GM12892 (cell line): ENCODE measurements around the gene USP40.
"Not testable (repeated sequence)": the region's sequence is repeated elsewhere in the genome, so short reads cannot be mapped to it uniquely, and the experiment has no call there.

Experiments
- DNase-seq: peaks from one replicate; pipeline ENCODE4 v3.0.0; 2011; ENCODE audit not compliant: insufficient read length
- FAIRE-seq: peaks from 2 replicates; lab custom pipeline; 2011; peaks lifted over from hg19 to GRCh38; lab: Jason Lieb, UNC
- POLR2A ChIP-seq: IDR thresholded peaks from 2 replicates; pipeline ENCODE4 v1.6.1; 2011; ENCODE audit warnings: low read depth, low read length, control low read depth
- POLR2AphosphoS5 ChIP-seq: IDR thresholded peaks from 2 replicates; pipeline ENCODE4 v1.6.1; 2011; ENCODE audit warnings: low read depth, low read length, control low read depth
- TAF1 ChIP-seq: IDR thresholded peaks from 2 replicates; pipeline ENCODE4 v1.6.1; 2011; ENCODE audit warnings: low read depth, mild to moderate bottlenecking, control low read depth, low read length, borderline replicate concordance

Gene USP40

GRCh38 chr2:233588400-233588799 is 21.8 kb upstream of the USP40 start:
- FAIRE-seq = no peak
- no peak for DNase-seq
- TF ChIP-seq TAF1 (no peak), POLR2A (no peak), POLR2AphosphoS5 (no peak)

GRCh38 chr2:233584210-233584609 is 17.6 kb upstream of the USP40 start:
- no peak for FAIRE-seq
- DNase-seq = no peak
- TF ChIP-seq TAF1 = no peak
- no peak for TF ChIP-seq POLR2A
- no peak for TF ChIP-seq POLR2AphosphoS5

- FAIRE-seq, DNase-seq: not testable (repeated sequence)
Observed at GRCh38 chr2:233583217-233583965, 16.8 kb upstream of the USP40 start.

DNA sequence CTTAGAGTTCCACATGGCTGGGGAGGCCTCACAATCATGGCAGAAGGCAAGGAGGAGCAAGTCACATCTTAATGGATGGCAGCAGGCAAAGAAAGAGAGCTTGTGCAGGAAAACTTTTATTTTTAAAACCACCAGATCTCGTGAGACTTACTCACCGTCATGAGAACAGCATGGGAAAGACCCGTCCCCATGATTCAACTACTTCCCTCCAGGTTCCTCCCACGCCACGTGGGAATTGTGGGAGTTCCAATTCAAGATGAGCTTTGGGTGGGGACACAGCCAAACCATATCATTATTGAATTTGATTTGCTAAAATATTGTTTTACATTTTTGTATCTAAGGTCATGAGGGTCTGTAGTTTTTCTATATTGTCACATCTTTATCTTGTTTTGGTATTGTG is 10.8 kb upstream of the USP40 start:
- DNase-seq, FAIRE-seq: not testable (repeated sequence)

GRCh38 chr2:233572468-233572867 is 5.9 kb upstream of the USP40 start:
- TF ChIP-seq POLR2AphosphoS5 = no peak
- TF ChIP-seq POLR2A = no peak
- no peak for TF ChIP-seq TAF1
- DNase-seq (no peak), FAIRE-seq (no peak)

DNA sequence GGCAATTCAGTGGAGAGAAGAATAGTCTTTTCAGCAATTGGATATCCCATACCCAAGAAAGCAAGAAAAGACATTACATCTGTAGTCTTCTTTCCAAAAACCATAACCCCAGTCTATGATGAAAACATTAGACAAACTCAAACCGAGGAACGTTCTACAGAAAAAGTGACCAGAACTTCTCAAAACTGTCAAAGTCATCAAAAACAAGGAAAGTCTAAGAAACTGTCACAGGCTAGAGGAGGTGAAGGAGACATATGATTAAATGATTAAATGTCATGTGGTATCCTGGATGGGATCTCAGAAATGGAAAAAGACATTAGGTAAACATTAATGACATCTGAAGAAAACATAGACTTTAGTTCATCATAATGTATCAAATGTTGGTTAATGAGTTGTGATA is 4.9 kb upstream of the USP40 start:
- TF ChIP-seq POLR2AphosphoS5 = no peak
- no peak for TF ChIP-seq POLR2A
- no peak for TF ChIP-seq TAF1
- no peak for DNase-seq
- FAIRE-seq = no peak

GRCh38 chr2:233571001-233571400 is 4.4 kb upstream of the USP40 start:
- TF ChIP-seq POLR2A (no peak), TAF1 (no peak), POLR2AphosphoS5 (no peak)
- DNase-seq (no peak), FAIRE-seq (no peak)

GRCh38 chr2:233565685-233566140 is 869 bp downstream of the USP40 start:
- FAIRE-seq (no peak), DNase-seq (no peak)
- TF ChIP-seq TAF1 (no peak), POLR2A (no peak)

- no peak for DNase-seq
- TF ChIP-seq TAF1 (no peak), POLR2AphosphoS5 (no peak), POLR2A (no peak)
- peak; percentile 48 for FAIRE-seq
Observed at GRCh38 chr2:233563663-233564430, 2.7 kb downstream of the USP40 start.

- no peak for TF ChIP-seq POLR2A
- DNase-seq = no peak
- peak; percentile 33 for FAIRE-seq
Observed at GRCh38 chr2:233556881-233557736, 9.5 kb downstream of the USP40 start.

DNA sequence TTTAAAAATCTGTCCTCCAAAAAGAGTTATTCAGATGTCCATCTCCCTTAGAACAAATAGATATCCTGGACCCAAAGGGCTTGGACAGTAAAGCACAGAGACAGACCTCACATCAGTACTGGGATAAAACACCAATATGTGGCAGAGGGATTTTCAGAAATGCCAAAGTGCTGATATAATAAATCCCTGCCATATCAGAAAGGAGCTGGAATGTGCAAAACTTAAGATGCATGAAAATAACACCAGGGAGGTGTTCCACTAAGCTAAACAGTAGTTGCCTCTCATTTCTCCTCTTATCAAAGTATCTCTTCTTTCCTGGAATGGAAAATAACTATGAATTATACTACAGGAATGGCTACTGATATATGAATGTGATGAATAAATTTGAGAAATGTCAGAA is 13.2 kb downstream of the USP40 start:
- FAIRE-seq = no peak
- TF ChIP-seq TAF1 (no peak), POLR2AphosphoS5 (no peak), POLR2A (no peak)

GRCh38 chr2:233551491-233551890 is 15.1 kb downstream of the USP40 start:
- no peak for DNase-seq
- TF ChIP-seq POLR2AphosphoS5 (no peak), TAF1 (no peak), POLR2A (no peak)
- no peak for FAIRE-seq

More for the DNA sequence above, 13.2 kb downstream of the USP40 start:
- DNase-seq = no peak
